ENCODE measurements around the gene TRHDE.

The TRHDE gene

DNA sequence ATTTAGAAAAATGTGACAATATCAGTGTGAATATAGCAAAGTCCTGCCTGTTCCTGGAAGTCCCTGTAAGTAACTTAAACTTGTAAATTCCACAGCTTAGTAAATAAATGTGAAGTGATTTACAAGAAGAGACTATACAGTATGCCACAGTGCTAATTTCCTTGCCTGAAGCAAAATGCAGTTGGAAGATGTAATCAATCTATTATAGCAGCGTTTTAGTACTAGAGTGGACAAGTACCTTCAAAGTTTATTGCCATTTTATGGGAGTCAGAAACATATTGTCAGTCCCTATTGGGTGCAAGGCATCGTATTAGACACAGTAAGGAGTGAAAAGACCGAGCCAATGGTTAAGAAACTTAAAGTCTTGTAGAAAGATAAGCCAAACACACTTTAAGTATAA lies 94.1 kb downstream of the TRHDE start:
- in situ Hi-C loops (cut with HindIII; ENCODE audit: low pct_ligation_motif_present, low sequenced_read_pairs): no loop called here
- no peak for DNase-seq
- TF ChIP-seq, protein P1, sequence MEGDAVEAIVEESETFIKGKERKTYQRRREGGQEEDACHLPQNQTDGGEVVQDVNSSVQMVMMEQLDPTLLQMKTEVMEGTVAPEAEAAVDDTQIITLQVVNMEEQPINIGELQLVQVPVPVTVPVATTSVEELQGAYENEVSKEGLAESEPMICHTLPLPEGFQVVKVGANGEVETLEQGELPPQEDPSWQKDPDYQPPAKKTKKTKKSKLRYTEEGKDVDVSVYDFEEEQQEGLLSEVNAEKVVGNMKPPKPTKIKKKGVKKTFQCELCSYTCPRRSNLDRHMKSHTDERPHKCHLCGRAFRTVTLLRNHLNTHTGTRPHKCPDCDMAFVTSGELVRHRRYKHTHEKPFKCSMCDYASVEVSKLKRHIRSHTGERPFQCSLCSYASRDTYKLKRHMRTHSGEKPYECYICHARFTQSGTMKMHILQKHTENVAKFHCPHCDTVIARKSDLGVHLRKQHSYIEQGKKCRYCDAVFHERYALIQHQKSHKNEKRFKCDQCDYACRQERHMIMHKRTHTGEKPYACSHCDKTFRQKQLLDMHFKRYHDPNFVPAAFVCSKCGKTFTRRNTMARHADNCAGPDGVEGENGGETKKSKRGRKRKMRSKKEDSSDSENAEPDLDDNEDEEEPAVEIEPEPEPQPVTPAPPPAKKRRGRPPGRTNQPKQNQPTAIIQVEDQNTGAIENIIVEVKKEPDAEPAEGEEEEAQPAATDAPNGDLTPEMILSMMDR (IDR thresholded peaks at IDR 0.05; ENCODE audit: low read depth, low read length, missing control alignments): no peak
- no peaks in the 10 kb centered on the region for H3K27me3 ChIP-seq (replicated peaks)
- no peaks in the 10 kb centered on the region for H3K36me3 ChIP-seq (replicated peaks)
- no peak overlapping the region for H3K4me3 ChIP-seq (ENCODE audit: low read depth, low read length)
- H3K27ac ChIP-seq: no peak overlapping the region

DNA sequence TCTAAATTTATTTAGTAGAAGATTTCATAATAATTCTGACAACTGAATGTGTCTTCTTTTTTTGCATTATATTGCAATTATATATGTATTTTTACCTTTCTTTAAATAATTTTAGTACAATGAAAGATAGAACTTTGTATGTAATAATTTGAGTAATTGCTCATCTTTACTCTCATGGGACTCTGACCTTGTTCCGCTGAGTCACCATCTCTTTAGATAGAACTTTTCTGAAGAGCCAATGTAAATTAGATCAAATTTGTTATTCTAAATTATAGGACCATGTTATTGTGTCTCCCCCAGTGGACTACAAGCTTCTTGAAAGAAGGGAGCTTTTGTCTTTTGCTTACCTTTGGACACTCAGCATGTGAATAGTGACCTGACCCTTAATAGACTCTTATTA lies 96.1 kb downstream of the TRHDE start:
- TF ChIP-seq, protein P1 (IDR thresholded peaks at IDR 0.05; ENCODE audit: low read depth, low read length, missing control alignments): no peak
- Histone ChIP-seq H3K4me3 (ENCODE audit: low read depth, low read length) (no peak overlapping the region), H3K27ac (no peak overlapping the region), H3K36me3 (replicated peaks) (no peaks in the 10 kb centered on the region), H3K27me3 (replicated peaks) (no peaks in the 10 kb centered on the region)
- DNase-seq: no peak
- in situ Hi-C loops (cut with HindIII; ENCODE audit: low pct_ligation_motif_present, low sequenced_read_pairs): no loop called here

DNA sequence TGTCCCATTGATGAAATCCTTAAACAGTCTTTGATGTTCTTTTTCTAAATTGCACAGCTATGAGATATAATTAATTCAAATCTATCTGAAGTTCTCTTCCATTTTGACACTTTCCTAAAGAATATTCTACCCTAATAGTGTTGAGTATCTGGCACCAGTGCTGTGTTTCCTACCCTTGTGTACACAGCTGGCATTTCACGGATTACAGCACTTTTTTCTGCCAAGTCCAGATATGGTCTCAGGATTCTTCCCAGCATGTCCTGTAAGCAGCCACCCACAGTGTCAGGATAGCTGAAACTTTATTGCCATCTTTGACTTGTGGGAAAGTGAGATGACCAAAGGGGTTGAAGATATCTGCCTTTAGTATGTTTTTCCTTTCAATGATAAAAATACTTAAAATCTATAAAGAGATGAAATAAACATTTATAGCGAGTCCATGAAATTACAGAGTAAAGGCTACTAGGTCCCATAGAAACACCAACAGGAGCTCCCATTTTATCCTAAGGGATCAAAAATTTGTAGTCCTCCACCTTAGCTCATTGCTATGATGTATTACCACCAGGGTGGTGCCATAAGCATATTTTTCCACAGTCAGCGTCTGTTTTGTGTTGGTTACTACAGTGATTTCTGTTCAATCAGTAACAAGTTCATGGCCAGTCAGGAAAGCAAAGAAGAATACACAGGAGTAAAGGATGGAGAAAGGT lies 96.7 kb downstream of the TRHDE start:
- no peak for DNase-seq
- in situ Hi-C loops (cut with HindIII; ENCODE audit: low pct_ligation_motif_present, low sequenced_read_pairs): no loop called here
- no peaks in the 10 kb centered on the region for H3K36me3 ChIP-seq (replicated peaks)
- TF ChIP-seq, protein P1 (IDR thresholded peaks at IDR 0.05; ENCODE audit: low read depth, low read length, missing control alignments): no peak
- no peak overlapping the region for H3K4me3 ChIP-seq (ENCODE audit: low read depth, low read length)
- H3K27ac ChIP-seq: no peak overlapping the region
- no peaks in the 10 kb centered on the region for H3K27me3 ChIP-seq (replicated peaks)

DNA sequence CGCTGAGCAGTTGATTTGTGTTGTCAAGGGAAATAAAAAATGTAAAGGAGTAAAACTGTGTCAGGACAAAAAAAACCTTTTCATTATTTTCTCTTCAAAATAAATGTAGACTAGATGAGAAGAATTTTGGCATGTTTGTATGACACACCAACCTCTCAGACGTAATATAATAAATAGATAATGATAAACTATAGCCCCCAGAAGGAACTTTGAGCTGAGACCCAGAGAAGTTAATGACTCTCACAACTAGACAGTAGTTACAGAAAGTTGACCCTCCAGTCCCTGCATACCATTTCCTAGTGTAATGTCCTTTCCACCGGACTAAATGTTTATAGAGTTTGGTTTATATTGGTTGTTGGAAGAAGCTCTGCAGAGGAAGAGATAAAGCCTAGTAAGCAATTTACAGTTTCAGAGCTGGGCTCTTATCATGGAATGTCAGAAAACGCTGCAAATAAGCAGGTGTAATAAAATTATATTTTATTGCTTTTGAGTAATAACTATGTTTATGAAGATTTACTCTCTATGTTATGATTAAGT lies 97.3 kb downstream of the TRHDE start:
- Histone ChIP-seq H3K4me3 (ENCODE audit: low read depth, low read length) (no peak overlapping the region), H3K27me3 (replicated peaks) (no peaks in the 10 kb centered on the region), H3K36me3 (replicated peaks) (no peaks in the 10 kb centered on the region), H3K27ac (no peak overlapping the region)
- in situ Hi-C loops (cut with HindIII; ENCODE audit: low pct_ligation_motif_present, low sequenced_read_pairs): no loop called here
- no peak for DNase-seq
- TF ChIP-seq, protein P1 (IDR thresholded peaks at IDR 0.05; ENCODE audit: low read depth, low read length, missing control alignments): no peak

DNA sequence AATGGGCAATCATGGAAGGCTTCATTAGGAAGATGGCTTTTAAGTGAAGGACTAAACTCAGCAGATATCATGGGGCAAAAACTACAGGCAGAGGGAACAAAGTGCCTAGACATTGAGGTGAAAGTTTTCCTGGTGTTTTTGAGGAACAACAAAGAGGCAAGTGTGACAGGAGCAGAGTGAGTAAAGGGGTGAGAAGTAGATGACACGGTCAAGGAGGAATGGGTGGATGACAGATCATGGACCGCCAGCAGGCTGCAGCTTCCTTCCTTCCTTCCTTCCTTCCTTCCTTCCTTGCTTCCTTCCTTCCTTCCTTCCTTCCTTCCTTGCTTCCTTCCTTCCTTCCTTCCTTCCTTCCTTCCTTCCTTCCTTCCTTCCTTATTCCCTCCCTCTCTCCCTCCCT lies 108.3 kb downstream of the TRHDE start:
- no peaks in the 10 kb centered on the region for H3K27me3 ChIP-seq (replicated peaks)
- H3K4me3 ChIP-seq (ENCODE audit: low read depth, low read length): no peak overlapping the region
- no peaks in the 10 kb centered on the region for H3K36me3 ChIP-seq (replicated peaks)
- in situ Hi-C loops (cut with HindIII; ENCODE audit: low pct_ligation_motif_present, low sequenced_read_pairs): no loop called here
- no peak for DNase-seq
- TF ChIP-seq, protein P1 (IDR thresholded peaks at IDR 0.05; ENCODE audit: low read depth, low read length, missing control alignments): no peak
- H3K27ac ChIP-seq: no peak overlapping the region

DNA sequence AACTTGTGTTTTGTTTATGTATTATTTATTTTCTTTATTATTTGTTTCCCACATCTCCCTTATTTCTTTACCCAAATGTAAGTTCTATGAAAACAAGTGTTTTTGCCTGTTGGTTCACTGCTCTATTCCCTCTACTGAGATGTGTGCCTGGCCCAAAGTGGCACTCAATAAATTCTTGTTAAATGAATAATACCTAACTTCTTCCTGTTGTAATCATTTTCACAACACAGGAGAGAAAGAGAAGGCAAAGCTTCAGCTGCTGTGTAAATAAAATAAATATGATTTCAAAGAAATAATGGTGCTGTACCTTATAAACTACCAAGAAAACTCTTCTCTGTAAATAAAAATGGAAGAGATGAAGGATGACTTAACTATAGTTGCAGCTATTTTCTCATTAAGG lies 116.2 kb downstream of the TRHDE start:
- no peak for DNase-seq
- TF ChIP-seq, protein P1 (IDR thresholded peaks at IDR 0.05; ENCODE audit: low read depth, low read length, missing control alignments): no peak
- no peaks in the 10 kb centered on the region for H3K36me3 ChIP-seq (replicated peaks)
- H3K4me3 ChIP-seq (ENCODE audit: low read depth, low read length): no peak overlapping the region
- H3K27me3 ChIP-seq (replicated peaks): no peaks in the 10 kb centered on the region
- H3K27ac ChIP-seq: no peak overlapping the region
- in situ Hi-C loops (cut with HindIII; ENCODE audit: low pct_ligation_motif_present, low sequenced_read_pairs): no loop called here
